ENCODE data around the gene SYT8. TPM values are rescaled to one million over a fixed set of nuclear protein-coding genes. Genes with fewer than 3 reads are reported as not detected.

SYT8 gene
- total and polyA plus RNA-seq, 2 experiments from 2014 or later, result not detected

- Histone ChIP-seq H3K4me2 (no peak overlapping the region), H2AFZ (peak overlapping the region; percentile 69; the same call in 1 of the 2 replicates), H3K27ac (ENCODE audit: low read depth) (no peak overlapping the region), H3F3A (replicated peaks; ENCODE audit: low read depth) (no peaks in the 10 kb centered on the region), H3K36me3 (ENCODE audit: insufficient read depth) (no peaks in the 10 kb centered on the region), H3K9me2 (ENCODE audit: insufficient read depth) (no peaks in the 10 kb centered on the region), H3K27me3 (ENCODE audit: insufficient read depth) (no peaks in the 10 kb centered on the region), H3K4me1 (ENCODE audit: insufficient read depth) (no peaks in the 10 kb centered on the region), H3K4me3 (no peak overlapping the region), H4K20me1 (replicated peaks; ENCODE audit: insufficient read depth) (no peaks in the 10 kb centered on the region), H3K79me2 (replicated peaks; ENCODE audit: insufficient read depth) (no peaks in the 10 kb centered on the region)
- ATAC-seq, result peak; percentile 97
- Mint-ChIP-seq H3K27ac (no peak overlapping the region), H3K4me1 (no peaks in the 10 kb centered on the region), H3K27me3 (ENCODE audit: insufficient read depth, low read depth, poor library complexity) (peaks cover 11% of the 10 kb centered on the region), H3K4me3 (no peak overlapping the region), H3K36me3 (ENCODE audit: low read depth) (no peaks in the 10 kb centered on the region), H3K9me3 (no peaks in the 10 kb centered on the region; the same call in 2 of the 3 replicates)
- TF ChIP-seq POLR2AphosphoS5 (IDR thresholded peaks at IDR 0.05; ENCODE audit: low read depth), result no peak
- TF ChIP-seq EZH2 (IDR thresholded peaks at IDR 0.05; ENCODE audit: low read depth, unreplicated experiment), result no peak
- TF ChIP-seq, protein P1, sequence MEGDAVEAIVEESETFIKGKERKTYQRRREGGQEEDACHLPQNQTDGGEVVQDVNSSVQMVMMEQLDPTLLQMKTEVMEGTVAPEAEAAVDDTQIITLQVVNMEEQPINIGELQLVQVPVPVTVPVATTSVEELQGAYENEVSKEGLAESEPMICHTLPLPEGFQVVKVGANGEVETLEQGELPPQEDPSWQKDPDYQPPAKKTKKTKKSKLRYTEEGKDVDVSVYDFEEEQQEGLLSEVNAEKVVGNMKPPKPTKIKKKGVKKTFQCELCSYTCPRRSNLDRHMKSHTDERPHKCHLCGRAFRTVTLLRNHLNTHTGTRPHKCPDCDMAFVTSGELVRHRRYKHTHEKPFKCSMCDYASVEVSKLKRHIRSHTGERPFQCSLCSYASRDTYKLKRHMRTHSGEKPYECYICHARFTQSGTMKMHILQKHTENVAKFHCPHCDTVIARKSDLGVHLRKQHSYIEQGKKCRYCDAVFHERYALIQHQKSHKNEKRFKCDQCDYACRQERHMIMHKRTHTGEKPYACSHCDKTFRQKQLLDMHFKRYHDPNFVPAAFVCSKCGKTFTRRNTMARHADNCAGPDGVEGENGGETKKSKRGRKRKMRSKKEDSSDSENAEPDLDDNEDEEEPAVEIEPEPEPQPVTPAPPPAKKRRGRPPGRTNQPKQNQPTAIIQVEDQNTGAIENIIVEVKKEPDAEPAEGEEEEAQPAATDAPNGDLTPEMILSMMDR (conservative IDR thresholded peaks at IDR 0.05; ENCODE audit: low read depth in 2 of 2), result peak; percentile 66 to 84
- no peak for TF ChIP-seq ZNF114 (CRISPR knock-in tag; IDR thresholded peaks at IDR 0.05)
- TF ChIP-seq JUNB (IDR thresholded peaks at IDR 0.05; ENCODE audit: unreplicated experiment), result no peak
- TF ChIP-seq NANOG (IDR thresholded peaks at IDR 0.05; ENCODE audit: borderline replicate concordance), result no peak
- TF ChIP-seq STAT1 (IDR thresholded peaks at IDR 0.05; ENCODE audit: unreplicated experiment), result no peak
- TF ChIP-seq REST (IDR thresholded peaks at IDR 0.05; ENCODE audit: unreplicated experiment), result no peak
- TF ChIP-seq, protein P2, sequence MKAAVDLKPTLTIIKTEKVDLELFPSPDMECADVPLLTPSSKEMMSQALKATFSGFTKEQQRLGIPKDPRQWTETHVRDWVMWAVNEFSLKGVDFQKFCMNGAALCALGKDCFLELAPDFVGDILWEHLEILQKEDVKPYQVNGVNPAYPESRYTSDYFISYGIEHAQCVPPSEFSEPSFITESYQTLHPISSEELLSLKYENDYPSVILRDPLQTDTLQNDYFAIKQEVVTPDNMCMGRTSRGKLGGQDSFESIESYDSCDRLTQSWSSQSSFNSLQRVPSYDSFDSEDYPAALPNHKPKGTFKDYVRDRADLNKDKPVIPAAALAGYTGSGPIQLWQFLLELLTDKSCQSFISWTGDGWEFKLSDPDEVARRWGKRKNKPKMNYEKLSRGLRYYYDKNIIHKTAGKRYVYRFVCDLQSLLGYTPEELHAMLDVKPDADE (IDR thresholded peaks at IDR 0.05), result no peak
- peak; percentile 92 for DNase-seq (ENCODE audit: low spot score)
These were observed 9.6 kb upstream of the SYT8 start for GRCh38 chr11:1825039-1825740.

Data from GM23338 (cell line).